ENCODE measurements around the gene CUX1.

The CUX1 gene

GRCh38 chr7:102104245-102104644, 286.8 kb downstream of the CUX1 start:
- Histone ChIP-seq H3K27ac (ENCODE audit: low read depth, low read length) (no peak overlapping the region), H3K36me3 (ENCODE audit: control insufficient read depth, insufficient read depth, low read length) (peaks cover 2% of the 10 kb centered on the region), H3K27me3 (ENCODE audit: control insufficient read depth, insufficient read depth, low read length) (no peaks in the 10 kb centered on the region), H3K4me3 (ENCODE audit: low read length) (no peak overlapping the region), H3K9ac (ENCODE audit: low read length) (no peak overlapping the region), H3K4me1 (ENCODE audit: control insufficient read depth, insufficient read depth, low read length) (no peaks in the 10 kb centered on the region)

GRCh38 chr7:102106625-102107024, 289.2 kb downstream of the CUX1 start:
- no peak overlapping the region for H3K27ac ChIP-seq (ENCODE audit: low read depth, low read length)
- H3K4me3 ChIP-seq (ENCODE audit: low read length): no peak overlapping the region
- H3K4me1 ChIP-seq (ENCODE audit: control insufficient read depth, insufficient read depth, low read length): no peaks in the 10 kb centered on the region
- H3K36me3 ChIP-seq (ENCODE audit: control insufficient read depth, insufficient read depth, low read length): no peaks in the 10 kb centered on the region
- H3K9ac ChIP-seq (ENCODE audit: low read length): no peak overlapping the region
- no peaks in the 10 kb centered on the region for H3K27me3 ChIP-seq (ENCODE audit: control insufficient read depth, insufficient read depth, low read length)

GRCh38 chr7:102107474-102108104, 290.2 kb downstream of the CUX1 start:
- no peak overlapping the region for H3K27ac ChIP-seq (ENCODE audit: low read depth, low read length)
- H3K4me1 ChIP-seq (ENCODE audit: control insufficient read depth, insufficient read depth, low read length): no peaks in the 10 kb centered on the region
- H3K36me3 ChIP-seq (ENCODE audit: control insufficient read depth, insufficient read depth, low read length): no peaks in the 10 kb centered on the region
- H3K4me3 ChIP-seq (ENCODE audit: low read length): no peak overlapping the region
- no peak overlapping the region for H3K9ac ChIP-seq (ENCODE audit: low read length)
- H3K27me3 ChIP-seq (ENCODE audit: control insufficient read depth, insufficient read depth, low read length): no peaks in the 10 kb centered on the region

- Histone ChIP-seq H3K9ac (ENCODE audit: low read length) (no peak overlapping the region), H3K27ac (ENCODE audit: low read depth, low read length) (no peak overlapping the region), H3K4me3 (ENCODE audit: low read length) (no peak overlapping the region), H3K36me3 (ENCODE audit: control insufficient read depth, insufficient read depth, low read length) (peaks cover 10% of the 10 kb centered on the region), H3K27me3 (ENCODE audit: control insufficient read depth, insufficient read depth, low read length) (no peaks in the 10 kb centered on the region), H3K4me1 (ENCODE audit: control insufficient read depth, insufficient read depth, low read length) (no peaks in the 10 kb centered on the region)
Observed at GRCh38 chr7:102111061-102112041, 293.9 kb downstream of the CUX1 start.

- no peak overlapping the region for H3K27ac ChIP-seq (ENCODE audit: low read depth, low read length)
- H3K36me3 ChIP-seq (ENCODE audit: control insufficient read depth, insufficient read depth, low read length): peaks cover 10% of the 10 kb centered on the region
- no peak overlapping the region for H3K4me3 ChIP-seq (ENCODE audit: low read length)
- H3K9ac ChIP-seq (ENCODE audit: low read length): no peak overlapping the region
- no peaks in the 10 kb centered on the region for H3K4me1 ChIP-seq (ENCODE audit: control insufficient read depth, insufficient read depth, low read length)
- H3K27me3 ChIP-seq (ENCODE audit: control insufficient read depth, insufficient read depth, low read length): no peaks in the 10 kb centered on the region
Observed at GRCh38 chr7:102115181-102115580, 297.8 kb downstream of the CUX1 start.

GRCh38 chr7:102115931-102116330, 298.5 kb downstream of the CUX1 start:
- Histone ChIP-seq H3K9ac (ENCODE audit: low read length) (no peak overlapping the region), H3K4me3 (ENCODE audit: low read length) (no peak overlapping the region), H3K4me1 (ENCODE audit: control insufficient read depth, insufficient read depth, low read length) (no peaks in the 10 kb centered on the region), H3K27ac (ENCODE audit: low read depth, low read length) (no peak overlapping the region), H3K36me3 (ENCODE audit: control insufficient read depth, insufficient read depth, low read length) (peaks cover 10% of the 10 kb centered on the region), H3K27me3 (ENCODE audit: control insufficient read depth, insufficient read depth, low read length) (no peaks in the 10 kb centered on the region)

GRCh38 chr7:102117743-102118142, 300.3 kb downstream of the CUX1 start:
- no peak overlapping the region for H3K9ac ChIP-seq (ENCODE audit: low read length)
- H3K27ac ChIP-seq (ENCODE audit: low read depth, low read length): no peak overlapping the region
- no peaks in the 10 kb centered on the region for H3K27me3 ChIP-seq (ENCODE audit: control insufficient read depth, insufficient read depth, low read length)
- H3K4me3 ChIP-seq (ENCODE audit: low read length): no peak overlapping the region
- H3K4me1 ChIP-seq (ENCODE audit: control insufficient read depth, insufficient read depth, low read length): no peaks in the 10 kb centered on the region
- peaks cover 10% of the 10 kb centered on the region for H3K36me3 ChIP-seq (ENCODE audit: control insufficient read depth, insufficient read depth, low read length)

- Histone ChIP-seq H3K4me1 (ENCODE audit: control insufficient read depth, insufficient read depth, low read length) (no peaks in the 10 kb centered on the region), H3K36me3 (ENCODE audit: control insufficient read depth, insufficient read depth, low read length) (peaks cover 8% of the 10 kb centered on the region), H3K4me3 (ENCODE audit: low read length) (no peak overlapping the region), H3K27me3 (ENCODE audit: control insufficient read depth, insufficient read depth, low read length) (no peaks in the 10 kb centered on the region), H3K9ac (ENCODE audit: low read length) (no peak overlapping the region), H3K27ac (ENCODE audit: low read depth, low read length) (no peak overlapping the region)
Observed at GRCh38 chr7:102119213-102119651, 301.8 kb downstream of the CUX1 start.

GRCh38 chr7:102119925-102120324, 302.5 kb downstream of the CUX1 start:
- Histone ChIP-seq H3K9ac (ENCODE audit: low read length) (no peak overlapping the region), H3K36me3 (ENCODE audit: control insufficient read depth, insufficient read depth, low read length) (peaks cover 8% of the 10 kb centered on the region), H3K4me3 (ENCODE audit: low read length) (no peak overlapping the region), H3K27ac (ENCODE audit: low read depth, low read length) (no peak overlapping the region), H3K4me1 (ENCODE audit: control insufficient read depth, insufficient read depth, low read length) (peaks cover under 1% of the 10 kb centered on the region), H3K27me3 (ENCODE audit: control insufficient read depth, insufficient read depth, low read length) (no peaks in the 10 kb centered on the region)

GRCh38 chr7:102120666-102121195, 303.3 kb downstream of the CUX1 start:
- Histone ChIP-seq H3K27ac (ENCODE audit: low read depth, low read length) (no peak overlapping the region), H3K4me1 (ENCODE audit: control insufficient read depth, insufficient read depth, low read length) (peaks cover 2% of the 10 kb centered on the region), H3K27me3 (ENCODE audit: control insufficient read depth, insufficient read depth, low read length) (no peaks in the 10 kb centered on the region), H3K4me3 (ENCODE audit: low read length) (no peak overlapping the region), H3K36me3 (ENCODE audit: control insufficient read depth, insufficient read depth, low read length) (peaks cover 2% of the 10 kb centered on the region), H3K9ac (ENCODE audit: low read length) (no peak overlapping the region)

GRCh38 chr7:102122026-102122425, 304.6 kb downstream of the CUX1 start:
- Histone ChIP-seq H3K27ac (ENCODE audit: low read depth, low read length) (no peak overlapping the region), H3K36me3 (ENCODE audit: control insufficient read depth, insufficient read depth, low read length) (no peaks in the 10 kb centered on the region), H3K27me3 (ENCODE audit: control insufficient read depth, insufficient read depth, low read length) (no peaks in the 10 kb centered on the region), H3K4me3 (ENCODE audit: low read length) (no peak overlapping the region), H3K9ac (ENCODE audit: low read length) (no peak overlapping the region), H3K4me1 (ENCODE audit: control insufficient read depth, insufficient read depth, low read length) (peaks cover 2% of the 10 kb centered on the region)

- Histone ChIP-seq H3K9ac (ENCODE audit: low read length) (no peak overlapping the region), H3K36me3 (ENCODE audit: control insufficient read depth, insufficient read depth, low read length) (no peaks in the 10 kb centered on the region), H3K27ac (ENCODE audit: low read depth, low read length) (peak overlapping the region; percentile 16), H3K4me1 (ENCODE audit: control insufficient read depth, insufficient read depth, low read length) (peaks cover 2% of the 10 kb centered on the region), H3K27me3 (ENCODE audit: control insufficient read depth, insufficient read depth, low read length) (no peaks in the 10 kb centered on the region), H3K4me3 (ENCODE audit: low read length) (no peak overlapping the region)
Observed at GRCh38 chr7:102125127-102125596, 307.7 kb downstream of the CUX1 start.

Data from rectal smooth muscle tissue (tissue), 1 donor.